ENCODE results near the gene CMC1. TPM values are rescaled to one million over a fixed set of nuclear protein-coding genes. Genes with fewer than 3 reads are reported as not detected.

The CMC1 gene
- polyA plus RNA-seq, 2 of the 4 experiments (the other 2 are of a cell fraction), result 56.9 to 76.7 TPM

DNA sequence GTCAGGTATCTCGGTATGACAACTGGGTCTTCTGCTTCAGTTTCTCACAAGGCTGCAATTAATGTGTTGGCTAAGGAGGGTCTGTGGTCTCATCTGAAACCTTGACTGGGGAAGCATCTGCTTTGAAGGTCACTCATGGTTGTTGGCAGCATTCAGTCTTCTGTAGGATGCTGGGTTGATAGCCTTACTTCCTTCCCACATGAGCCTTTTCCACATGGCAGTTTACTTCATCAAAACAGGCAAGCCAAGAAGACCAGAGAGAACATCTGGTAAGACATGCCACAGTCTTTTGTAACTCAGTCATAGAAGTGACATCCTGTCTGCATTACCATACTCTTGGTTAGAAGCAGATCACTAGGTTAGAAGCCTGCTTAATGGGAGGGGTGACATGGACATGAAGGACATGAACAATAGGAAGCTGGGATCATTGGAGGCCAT lies 49.5 kb downstream of the CMC1 start:
- Histone ChIP-seq H3K9me3 (no peaks in the 10 kb centered on the region), H3K4me2 (no peak overlapping the region), H3K4me3 (no peak overlapping the region), H3K27ac (no peak overlapping the region), H3K4me1 (no peaks in the 10 kb centered on the region; the same call in 2 of the 3 replicates)
- FAIRE-seq (no peak), ATAC-seq (no peak), DNase-seq (ENCODE audit: low read depth in 1 of 2, low spot score in 1 of 2) (no peak)
- 81% methylated on average over 1 of the region's 1 CpG for WGBS (ENCODE audit: missing lambda C conversion rate)
- TF ChIP-seq ZNF302 (CRISPR knock-in tag; IDR thresholded peaks at IDR 0.05) (no peak), HEYL (CRISPR knock-in tag; IDR thresholded peaks at IDR 0.05) (no peak), EHF (CRISPR knock-in tag; IDR thresholded peaks at IDR 0.05) (no peak), HOXA7 (CRISPR knock-in tag; IDR thresholded peaks at IDR 0.05) (no peak), ZC3H11A (IDR thresholded peaks at IDR 0.05) (no peak), SREBF2 (IDR thresholded peaks at IDR 0.05) (no peak)
- TF ChIP-seq, protein P1, sequence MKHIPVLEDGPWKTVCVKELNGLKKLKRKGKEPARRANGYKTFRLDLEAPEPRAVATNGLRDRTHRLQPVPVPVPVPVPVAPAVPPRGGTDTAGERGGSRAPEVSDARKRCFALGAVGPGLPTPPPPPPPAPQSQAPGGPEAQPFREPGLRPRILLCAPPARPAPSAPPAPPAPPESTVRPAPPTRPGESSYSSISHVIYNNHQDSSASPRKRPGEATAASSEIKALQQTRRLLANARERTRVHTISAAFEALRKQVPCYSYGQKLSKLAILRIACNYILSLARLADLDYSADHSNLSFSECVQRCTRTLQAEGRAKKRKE (CRISPR knock-in tag; IDR thresholded peaks at IDR 0.05; ENCODE audit: low read depth), result no peak
- ChIA-PET CTCF (interaction anchor here (4.2 kb wide), 1 partner anchor 569 kb away, joined by 15 read pairs; the partner anchor contains the start of gene EOMES), POLR2A (no interaction called here)

DNA sequence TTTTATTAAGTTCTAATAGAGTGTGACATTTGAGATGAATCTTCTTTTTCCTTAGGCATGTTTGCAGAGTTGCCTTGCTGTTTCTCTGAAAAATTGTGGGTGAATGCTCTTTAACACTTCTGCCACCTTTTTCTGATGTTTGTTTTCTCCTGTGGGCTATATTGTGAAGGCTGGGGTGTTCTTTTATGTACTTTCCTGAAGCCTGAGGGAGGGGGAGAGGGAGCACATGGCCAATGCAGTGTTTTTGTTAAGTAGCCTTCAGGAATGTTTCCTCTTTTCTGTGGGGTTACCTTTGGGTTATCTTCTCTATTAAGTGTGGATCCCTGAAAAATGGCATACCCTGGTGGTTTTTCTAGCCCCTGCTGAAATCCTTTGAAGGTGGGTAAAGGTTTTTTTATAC lies 50.2 kb downstream of the CMC1 start:
- Histone ChIP-seq H3K4me3 (no peak overlapping the region), H3K27ac (no peak overlapping the region), H3K9me3 (no peaks in the 10 kb centered on the region), H3K4me2 (no peak overlapping the region), H3K4me1 (no peaks in the 10 kb centered on the region; the same call in 2 of the 3 replicates)
- TF ChIP-seq HOXB5 (CRISPR knock-in tag; IDR thresholded peaks at IDR 0.05) (no peak), RAD21 (conservative IDR thresholded peaks at IDR 0.05 in 1 of 2, IDR thresholded peaks at IDR 0.05 in 1 of 2) (no peak), HOXA7 (CRISPR knock-in tag; IDR thresholded peaks at IDR 0.05) (no peak)
- FAIRE-seq, result no peak
- no peak for DNase-seq (ENCODE audit: low read depth in 1 of 2, low spot score in 1 of 2)
- CTCF ChIA-PET, result interaction anchor here (1.0 to 4.2 kb wide), 2 partner anchors 570 to 579 kb away, joined by 3 to 15 read pairs; partner anchors contain the start of gene EOMES
- no peak for ATAC-seq
- POLR2A ChIA-PET, result no interaction called here

DNA sequence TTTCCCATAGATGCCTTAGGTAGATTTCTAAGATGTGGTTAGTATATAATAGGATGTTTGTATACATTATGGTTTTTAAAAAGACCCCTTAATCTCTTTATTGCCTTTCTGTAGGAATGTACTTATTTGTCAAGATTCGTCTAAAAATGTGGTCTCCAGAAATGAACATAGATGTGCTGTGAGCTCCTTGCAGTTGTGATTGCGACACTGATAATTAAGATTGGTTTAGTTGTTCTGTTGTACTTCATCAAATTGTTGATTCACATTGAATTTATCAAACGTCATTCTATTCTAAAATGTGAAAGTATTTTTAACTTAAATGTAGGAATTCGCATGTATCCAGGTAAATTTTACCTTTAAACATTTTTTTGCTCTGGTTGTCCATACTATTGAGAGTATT lies 51.2 kb downstream of the CMC1 start:
- POLR2A ChIA-PET, result no interaction called here
- Histone ChIP-seq H3K4me1 (no peaks in the 10 kb centered on the region; the same call in 2 of the 3 replicates), H3K4me3 (no peak overlapping the region), H3K4me2 (no peak overlapping the region), H3K27ac (no peak overlapping the region), H3K9me3 (no peaks in the 10 kb centered on the region)
- FAIRE-seq (no peak), ATAC-seq (no peak), DNase-seq (ENCODE audit: low read depth in 1 of 2, low spot score in 1 of 2) (no peak)
- 79% methylated on average over 4 of the region's 4 CpGs for WGBS (ENCODE audit: missing lambda C conversion rate)
- TF ChIP-seq POLR2A (IDR thresholded peaks at IDR 0.05; ENCODE audit: low read length), result no peak
- TF ChIP-seq, protein P2, sequence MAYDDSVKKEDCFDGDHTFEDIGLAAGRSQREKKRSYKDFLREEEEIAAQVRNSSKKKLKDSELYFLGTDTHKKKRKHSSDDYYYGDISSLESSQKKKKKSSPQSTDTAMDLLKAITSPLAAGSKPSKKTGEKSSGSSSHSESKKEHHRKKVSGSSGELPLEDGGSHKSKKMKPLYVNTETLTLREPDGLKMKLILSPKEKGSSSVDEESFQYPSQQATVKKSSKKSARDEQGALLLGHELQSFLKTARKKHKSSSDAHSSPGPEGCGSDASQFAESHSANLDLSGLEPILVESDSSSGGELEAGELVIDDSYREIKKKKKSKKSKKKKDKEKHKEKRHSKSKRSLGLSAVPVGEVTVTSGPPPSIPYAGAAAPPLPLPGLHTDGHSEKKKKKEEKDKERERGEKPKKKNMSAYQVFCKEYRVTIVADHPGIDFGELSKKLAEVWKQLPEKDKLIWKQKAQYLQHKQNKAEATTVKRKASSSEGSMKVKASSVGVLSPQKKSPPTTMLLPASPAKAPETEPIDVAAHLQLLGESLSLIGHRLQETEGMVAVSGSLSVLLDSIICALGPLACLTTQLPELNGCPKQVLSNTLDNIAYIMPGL (CRISPR knock-in tag; IDR thresholded peaks at IDR 0.05; ENCODE audit: borderline replicate concordance), result no peak
- CTCF ChIA-PET, result interaction anchor here (0.7 to 4.2 kb wide), 3 partner anchors 28 to 581 kb away, joined by 3 to 15 read pairs (median 3); partner anchors contain the start of gene EOMES

DNA sequence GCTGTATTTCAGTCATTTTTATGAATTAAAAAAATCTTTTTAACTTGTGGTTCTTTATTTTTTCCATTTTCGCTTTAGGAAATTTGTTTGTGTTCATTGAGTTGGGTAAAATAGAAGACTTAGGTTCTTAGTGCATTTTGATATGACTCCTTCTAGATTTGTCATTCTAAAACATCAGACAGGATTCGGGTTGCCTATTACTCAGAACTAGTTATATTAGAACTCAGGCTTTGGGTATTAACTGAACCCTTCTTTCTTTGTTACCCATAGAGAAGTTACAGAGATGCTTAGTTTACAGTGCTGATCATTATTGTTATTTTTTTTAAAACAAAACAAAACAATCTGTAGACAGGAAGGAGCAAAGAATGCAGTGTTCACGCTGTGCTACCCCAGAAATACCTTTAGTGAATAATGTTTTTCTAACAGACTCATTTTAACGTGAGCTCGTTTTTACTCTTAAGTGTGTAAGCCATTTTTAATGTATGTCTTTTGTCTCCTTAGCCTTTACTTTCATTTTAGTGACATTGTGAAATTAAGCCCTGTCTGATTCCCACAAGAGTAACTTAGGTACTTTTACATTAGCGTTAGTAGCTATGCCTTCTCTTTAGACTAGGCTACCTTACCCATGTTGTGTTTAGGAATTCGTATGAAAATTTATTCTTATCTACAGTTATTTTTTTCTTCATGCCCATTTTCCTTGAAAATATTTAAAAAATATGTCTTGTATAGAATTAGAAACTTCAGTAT lies 53.4 kb downstream of the CMC1 start:
- 93% methylated on average over 7 of the region's 7 CpGs for WGBS (ENCODE audit: missing lambda C conversion rate)
- H3K4me2 ChIP-seq, result no peak overlapping the region
- H3K27ac ChIP-seq, result no peak overlapping the region
- no peak for DNase-seq (ENCODE audit: low read depth in 1 of 2, low spot score in 1 of 2)
- no peaks in the 10 kb centered on the region for H3K9me3 ChIP-seq
- H3K4me3 ChIP-seq, result no peak overlapping the region
- FAIRE-seq, result no peak
- ATAC-seq, result no peak
- TF ChIP-seq JUN (IDR thresholded peaks at IDR 0.05) (no peak), MAZ (IDR thresholded peaks at IDR 0.05; ENCODE audit: borderline replicate concordance, low read depth, low read length) (no peak), PHF8 (IDR thresholded peaks at IDR 0.05; ENCODE audit: borderline replicate concordance, low read depth) (no peak), SMC3 (IDR thresholded peaks at IDR 0.05) (no peak), FOSL2 (IDR thresholded peaks at IDR 0.05) (no peak), FOSL2 (CRISPR knock-in tag; IDR thresholded peaks at IDR 0.05) (no peak), TFCP2L1 (CRISPR knock-in tag; IDR thresholded peaks at IDR 0.05) (no peak), JUNB (IDR thresholded peaks at IDR 0.05) (no peak), POLR2A (IDR thresholded peaks at IDR 0.05; ENCODE audit: low read length) (no peak), HOXB5 (CRISPR knock-in tag; IDR thresholded peaks at IDR 0.05) (no peak)
- TF ChIP-seq, protein P2 (CRISPR knock-in tag; IDR thresholded peaks at IDR 0.05; ENCODE audit: borderline replicate concordance), result no peak
- ChIA-PET CTCF (interaction anchor here (4.2 kb wide), 1 partner anchor 573 kb away, joined by 15 read pairs; the partner anchor contains the start of gene EOMES), POLR2A (no interaction called here)
- H3K4me1 ChIP-seq, result no peaks in the 10 kb centered on the region; the same call in 2 of the 3 replicates

Measured in A549 (cell line).